Keratinocyte (primary cell): ENCODE measurements around the gene ASNSD1. TPM values are rescaled to one million over a fixed set of nuclear protein-coding genes. Genes with fewer than 3 reads are reported as not detected.

Experiments used
- DNase-seq: peaks from one replicate; pipeline ENCODE4 v3.0.0-alpha.2; 2011; ENCODE audit warnings: low read depth, missing footprints, low spot score
- FAIRE-seq: peaks from 2 replicates; lab custom pipeline; 2011; peaks lifted over from hg19 to GRCh38; lab: Jason Lieb, UNC
- H2AFZ ChIP-seq: 2 replicates; pipeline ENCODE4 v1.6.0; 2012; ENCODE audit warnings: low read length, control low read depth, inconsistent platforms; ENCODE audit not compliant: control insufficient read depth
- H3K27ac ChIP-seq: 2 replicates; pipeline ENCODE4 v1.5.1; 2011; ENCODE audit warnings: low read length; ENCODE audit not compliant: control insufficient read depth, insufficient read depth
- H3K27me3 ChIP-seq: 3 replicates; pipeline ENCODE4 v1.6.0; 2011; ENCODE audit warnings: low read length; ENCODE audit not compliant: control insufficient read depth, insufficient read depth; ENCODE audit errors: extremely low read depth
- H3K36me3 ChIP-seq, 2 experiments: 2 replicates in 1 of 2; 3 replicates in 1 of 2; pipeline ENCODE4 v1.5.1; 2011; ENCODE audit warnings: low read length in 2 of 2, mild to moderate bottlenecking in 1 of 2; ENCODE audit not compliant: control insufficient read depth in 2 of 2, insufficient read depth in 2 of 2; ENCODE audit errors: extremely low read depth in 1 of 2
- H3K4me1 ChIP-seq: 3 replicates; pipeline ENCODE4 v1.5.1; 2011; ENCODE audit warnings: low read length; ENCODE audit not compliant: control insufficient read depth, insufficient read depth; ENCODE audit errors: extremely low read depth
- H3K4me2 ChIP-seq: 3 replicates; pipeline ENCODE4 v1.6.0; 2011; ENCODE audit warnings: low read depth, low read length; ENCODE audit not compliant: control insufficient read depth, insufficient read depth; ENCODE audit errors: extremely low read depth
- H3K4me3 ChIP-seq, 3 experiments: fragments of 200-600 bp in 1 of 3; sonication (generic) in 1 of 3; 2 replicates in 2 of 3; 3 replicates in 1 of 3; pipeline ENCODE4 v1.5.1; 2011 to 2016; ENCODE audit warnings: low read length in 3 of 3, mild to moderate bottlenecking in 3 of 3, control low read depth in 2 of 3, inconsistent platforms in 1 of 3, low read depth in 1 of 3, mixed read lengths in 1 of 3, mixed run types in 1 of 3, moderate library complexity in 1 of 3; ENCODE audit not compliant: control insufficient read depth in 2 of 3, insufficient read depth in 2 of 3; ENCODE audit errors: extremely low read depth in 1 of 3
- H3K79me2 ChIP-seq: 2 replicates; pipeline ENCODE4 v1.6.0; 2012; ENCODE audit warnings: low read length; ENCODE audit not compliant: control insufficient read depth, insufficient read depth
- H3K9ac ChIP-seq: 3 replicates; pipeline ENCODE4 v1.6.0; 2011; ENCODE audit warnings: low read length; ENCODE audit not compliant: control insufficient read depth, insufficient read depth; ENCODE audit errors: extremely low read depth
- H3K9me1 ChIP-seq: 3 replicates; pipeline ENCODE4 v1.6.0; 2011; ENCODE audit warnings: low read length; ENCODE audit not compliant: control insufficient read depth, insufficient read depth; ENCODE audit errors: extremely low read depth
- H3K9me3 ChIP-seq: 2 replicates; pipeline ENCODE4 v1.5.1; 2012; ENCODE audit warnings: low read depth, low read length; ENCODE audit not compliant: control insufficient read depth
- H4K20me1 ChIP-seq: 3 replicates; pipeline ENCODE4 v1.6.0; 2011; ENCODE audit warnings: low read length; ENCODE audit not compliant: control insufficient read depth, insufficient read depth; ENCODE audit errors: extremely low read depth
- EZH2 ChIP-seq: IDR thresholded peaks from one replicate; pipeline ENCODE4 v1.6.1; 2012; ENCODE audit warnings: inconsistent platforms, mild to moderate bottlenecking, low read length, moderate library complexity
- dilution Hi-C: fragments of 300-500 bp; cut with MboI; formaldehyde crosslinking; loops from one replicate; pipeline ENCODE4 v1.7.0; 2020; ENCODE audit warnings: low sequenced_read_pairs; ENCODE audit not compliant: extremely low pct_ligation_motif_present
- polyA plus RNA-seq, 5 experiments: library from polyadenylated mRNA; depleted of rRNA in 3 of 5; stranded (reverse) in 3 of 5; stranded (forward) in 1 of 5; unstranded in 1 of 5; fragments of >200 nt; gene quantifications; 1 replicate in 1 of 5; 2 replicates in 3 of 5; 3 replicates in 1 of 5; pipeline versions ENCODE4 v1.2.1 to v1.2.3, GENCODE V29; 2011 to 2012; ENCODE audit warnings: missing spikeins in 2 of 5, low read depth in 1 of 5, low replicate concordance in 1 of 5
- TF ChIP-seq, protein P1 (sequence below), 3 experiments: IDR thresholded peaks in 1 of 3; conservative IDR thresholded peaks in 1 of 3; optimal IDR thresholded peaks in 1 of 3; 2 replicates in 2 of 3; 3 replicates in 1 of 3; pipeline versions ENCODE3 to v1.5.1; 2011; ENCODE audit warnings: low read length in 3 of 3, mild to moderate bottlenecking in 3 of 3, moderate library complexity in 2 of 3, control low read depth in 1 of 3, inconsistent platforms in 1 of 3; ENCODE audit not compliant: insufficient read depth in 2 of 3; ENCODE audit errors: extremely low read depth in 1 of 3

The ASNSD1 gene
- polyA plus RNA-seq, 1 donor (not counting 4 experiments of a cell fraction or from before 2014, with no cell fraction given), result 40.0 TPM

DNA sequence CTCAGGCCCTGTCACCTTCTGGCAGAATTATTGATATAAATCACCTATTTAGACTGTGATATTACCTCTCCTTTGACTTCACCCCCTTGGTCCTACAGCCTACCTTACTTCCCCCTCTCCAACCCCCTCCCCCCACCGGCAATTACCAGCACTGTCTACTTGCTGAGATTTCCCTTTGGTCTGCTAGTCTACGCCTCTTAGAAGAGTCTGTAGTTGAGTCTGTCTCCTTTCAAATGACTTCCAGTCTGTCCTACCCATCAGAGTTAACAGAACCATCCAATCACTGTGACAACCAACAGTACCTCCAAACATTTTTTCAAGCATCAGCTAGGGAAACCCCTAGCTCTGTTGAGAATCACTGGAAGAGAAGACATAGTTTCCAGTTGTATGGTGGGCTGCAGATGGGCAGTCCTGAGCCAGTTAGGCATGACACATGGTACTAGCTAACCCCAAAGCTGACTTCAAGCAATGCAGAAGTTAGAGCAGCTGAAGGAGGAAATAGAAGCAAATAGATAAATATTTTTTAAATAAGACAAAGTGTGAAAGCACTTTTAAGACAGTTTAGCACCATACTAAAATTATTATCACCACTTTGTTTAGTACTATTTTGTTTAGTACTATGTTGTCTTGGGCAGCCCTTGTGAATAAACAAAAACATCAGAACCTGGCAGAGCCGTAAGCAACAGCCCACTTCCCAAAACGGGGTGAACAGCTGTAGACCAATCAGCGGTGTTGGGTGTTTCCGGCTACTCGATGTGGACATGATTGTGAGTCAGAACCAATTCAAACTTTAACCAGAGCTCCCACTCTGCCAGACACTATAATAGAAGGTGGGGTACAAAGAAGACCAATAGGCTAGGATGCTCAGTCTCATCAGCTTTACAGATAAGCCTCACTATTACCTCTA, 2.7 kb upstream of the ASNSD1 start:
- H3K9me3 ChIP-seq, result no peaks in the 10 kb centered on the region
- no peak overlapping the region for H3K4me2 ChIP-seq
- H3K9me1 ChIP-seq, result no peaks in the 10 kb centered on the region
- peaks cover 4% of the 10 kb centered on the region for H3K4me1 ChIP-seq
- H4K20me1 ChIP-seq, result no peaks in the 10 kb centered on the region
- FAIRE-seq (no peak), DNase-seq (no peak)
- dilution Hi-C loops, result no loop called here
- H3K9ac ChIP-seq, result no peak overlapping the region
- no peaks in the 10 kb centered on the region for H3K36me3 ChIP-seq
- TF ChIP-seq, protein P1, sequence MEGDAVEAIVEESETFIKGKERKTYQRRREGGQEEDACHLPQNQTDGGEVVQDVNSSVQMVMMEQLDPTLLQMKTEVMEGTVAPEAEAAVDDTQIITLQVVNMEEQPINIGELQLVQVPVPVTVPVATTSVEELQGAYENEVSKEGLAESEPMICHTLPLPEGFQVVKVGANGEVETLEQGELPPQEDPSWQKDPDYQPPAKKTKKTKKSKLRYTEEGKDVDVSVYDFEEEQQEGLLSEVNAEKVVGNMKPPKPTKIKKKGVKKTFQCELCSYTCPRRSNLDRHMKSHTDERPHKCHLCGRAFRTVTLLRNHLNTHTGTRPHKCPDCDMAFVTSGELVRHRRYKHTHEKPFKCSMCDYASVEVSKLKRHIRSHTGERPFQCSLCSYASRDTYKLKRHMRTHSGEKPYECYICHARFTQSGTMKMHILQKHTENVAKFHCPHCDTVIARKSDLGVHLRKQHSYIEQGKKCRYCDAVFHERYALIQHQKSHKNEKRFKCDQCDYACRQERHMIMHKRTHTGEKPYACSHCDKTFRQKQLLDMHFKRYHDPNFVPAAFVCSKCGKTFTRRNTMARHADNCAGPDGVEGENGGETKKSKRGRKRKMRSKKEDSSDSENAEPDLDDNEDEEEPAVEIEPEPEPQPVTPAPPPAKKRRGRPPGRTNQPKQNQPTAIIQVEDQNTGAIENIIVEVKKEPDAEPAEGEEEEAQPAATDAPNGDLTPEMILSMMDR (optimal IDR thresholded peaks at IDR 0.05 in 1 of 3, IDR thresholded peaks at IDR 0.05 in 1 of 3, conservative IDR thresholded peaks at IDR 0.05 in 1 of 3; ENCODE audit: extremely low read depth in 1 of 3, insufficient read depth in 2 of 3, low read length in 3 of 3), result no peak
- TF ChIP-seq EZH2, result no peak
- no peaks in the 10 kb centered on the region for H3K27me3 ChIP-seq
- no peak overlapping the region for H2AFZ ChIP-seq
- no peak overlapping the region for H3K4me3 ChIP-seq
- no peak overlapping the region for H3K27ac ChIP-seq
- peaks cover 20% of the 10 kb centered on the region for H3K79me2 ChIP-seq

DNA sequence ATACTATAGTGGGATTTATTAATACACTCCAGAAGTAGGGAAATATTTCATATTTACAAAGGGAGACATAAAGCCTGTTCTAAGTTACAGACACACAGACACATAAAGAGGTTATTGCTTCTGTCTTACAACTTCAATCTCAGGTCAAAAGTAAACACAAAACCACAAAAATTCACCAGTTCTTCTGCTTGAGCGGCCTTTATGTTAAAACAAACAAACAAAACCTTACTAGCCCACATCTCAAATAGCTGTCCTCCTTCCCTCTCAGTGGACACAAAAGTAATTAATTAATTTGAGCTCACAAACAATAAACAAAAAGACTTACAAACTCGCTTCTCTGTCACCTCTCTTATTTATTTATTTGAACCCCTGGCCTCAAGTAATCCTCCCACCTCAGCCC, 1.5 kb upstream of the ASNSD1 start:
- dilution Hi-C loops, result no loop called here
- Histone ChIP-seq H3K4me3 (no peak overlapping the region), H3K36me3 (no peaks in the 10 kb centered on the region), H2AFZ (no peak overlapping the region), H3K9me1 (no peaks in the 10 kb centered on the region), H3K27me3 (no peaks in the 10 kb centered on the region), H3K27ac (no peak overlapping the region), H3K79me2 (peaks cover 25% of the 10 kb centered on the region), H3K4me2 (no peak overlapping the region), H3K4me1 (peaks cover 4% of the 10 kb centered on the region), H3K9ac (no peak overlapping the region), H4K20me1 (no peaks in the 10 kb centered on the region), H3K9me3 (no peaks in the 10 kb centered on the region)
- DNase-seq, result no peak
- TF ChIP-seq EZH2, result no peak
- TF ChIP-seq, protein P1 (optimal IDR thresholded peaks at IDR 0.05 in 1 of 3, IDR thresholded peaks at IDR 0.05 in 1 of 3, conservative IDR thresholded peaks at IDR 0.05 in 1 of 3; ENCODE audit: extremely low read depth in 1 of 3, insufficient read depth in 2 of 3, low read length in 3 of 3), result no peak
- FAIRE-seq, result no peak
